ENCODE data around the gene SYNM.

DNA sequence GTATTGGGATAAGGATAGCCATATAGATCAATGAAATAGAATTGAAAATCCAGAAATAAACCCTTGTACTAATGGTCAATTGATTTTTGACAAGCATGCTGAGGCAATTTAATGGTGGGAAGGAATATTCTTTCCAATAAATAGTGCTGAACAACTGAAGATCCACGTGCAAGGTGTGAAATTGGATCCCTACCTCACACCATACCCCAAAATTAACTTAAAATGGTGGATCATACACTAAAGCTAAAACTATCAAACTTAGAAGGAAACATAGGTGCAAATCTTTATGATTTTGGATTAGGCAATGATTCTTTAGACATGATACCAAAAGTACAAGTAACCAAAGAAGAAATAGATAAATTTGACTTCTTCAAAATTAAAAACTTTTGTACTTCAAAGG lies 22.1 kb upstream of the SYNM start:
- TF ChIP-seq EZH2 (optimal IDR thresholded peaks at IDR 0.05; ENCODE audit: low read depth, low read length): no peak
- TF ChIP-seq CTCF (IDR thresholded peaks at IDR 0.05; ENCODE audit: low read length): no peak
- TF ChIP-seq EZH2phosphoT487 (IDR thresholded peaks at IDR 0.05; ENCODE audit: low read length): no peak
